ENCODE results near the gene FAXC. TPM values are rescaled to one million over a fixed set of nuclear protein-coding genes. Genes with fewer than 3 reads are reported as not detected.
"Not testable (repeated sequence)": the region's sequence is repeated elsewhere in the genome, so short reads cannot be mapped to it uniquely, and the experiment has no call there.

The FAXC gene
- total RNA-seq, 2 experiments from 2014 or later = not detected

DNA sequence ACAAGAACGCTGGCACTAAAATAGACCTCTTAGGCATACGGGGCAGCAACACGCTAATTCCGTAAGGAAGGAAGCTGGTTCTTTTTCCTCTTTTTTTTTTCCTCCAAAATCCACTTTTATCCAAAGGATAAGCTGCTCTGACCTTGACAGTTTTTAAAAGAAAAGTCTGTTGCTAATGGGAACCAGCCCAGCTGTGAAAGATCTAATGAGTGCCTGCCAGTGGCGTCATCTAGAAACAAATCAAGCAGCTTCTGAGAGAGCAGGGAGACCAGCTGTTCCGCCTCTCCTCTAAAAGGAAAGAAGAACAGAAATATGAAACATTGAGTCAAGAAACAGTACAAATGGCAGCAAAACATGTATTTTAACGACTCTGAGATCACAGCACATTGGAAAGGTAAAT, 78.6 kb downstream of the FAXC start:
- Mint-ChIP-seq H3K27me3 (peaks cover 5% of the 10 kb centered on the region), H3K36me3 (no peaks in the 10 kb centered on the region), H3K4me1 (ENCODE audit: low read depth) (no peaks in the 10 kb centered on the region), H3K27ac (no peak overlapping the region), H3K4me3 (no peak overlapping the region), H3K9me3 (peaks cover 3% of the 10 kb centered on the region)
- CTCF ChIA-PET = no interaction called here
- POLR2A ChIA-PET = no interaction called here
- no peak for DNase-seq
- intact Hi-C loops (cut with micrococcal nuclease) = no loop called here

DNA sequence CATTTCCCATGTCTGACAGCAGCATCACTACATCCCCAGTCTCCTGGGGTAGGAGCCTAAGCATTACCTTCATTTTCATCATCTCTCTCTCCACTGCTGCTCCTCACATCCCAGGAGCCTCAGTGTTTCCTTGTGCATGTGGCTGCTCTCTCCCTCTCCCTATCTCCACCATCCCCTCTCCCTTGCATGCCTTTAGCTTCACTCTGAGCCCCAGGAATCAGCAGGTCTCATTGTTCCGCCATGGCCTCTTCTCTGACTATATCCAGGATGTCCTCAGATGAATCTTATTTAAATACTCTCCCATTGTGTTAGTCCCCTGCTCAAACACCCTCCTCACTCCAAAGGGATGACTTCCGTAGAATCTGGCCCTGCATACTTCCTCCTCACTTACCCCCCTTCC, 79.4 kb downstream of the FAXC start:
- H3K9me3 Mint-ChIP-seq = peaks cover 3% of the 10 kb centered on the region
- H3K4me3 Mint-ChIP-seq = no peak overlapping the region
- DNase-seq = no peak
- POLR2A ChIA-PET = no interaction called here
- H3K4me1 Mint-ChIP-seq (ENCODE audit: low read depth) = no peaks in the 10 kb centered on the region
- H3K36me3 Mint-ChIP-seq = no peaks in the 10 kb centered on the region
- intact Hi-C loops (cut with micrococcal nuclease) = no loop called here
- H3K27ac Mint-ChIP-seq = no peak overlapping the region
- H3K27me3 Mint-ChIP-seq = peaks cover 3% of the 10 kb centered on the region
- CTCF ChIA-PET = no interaction called here

DNA sequence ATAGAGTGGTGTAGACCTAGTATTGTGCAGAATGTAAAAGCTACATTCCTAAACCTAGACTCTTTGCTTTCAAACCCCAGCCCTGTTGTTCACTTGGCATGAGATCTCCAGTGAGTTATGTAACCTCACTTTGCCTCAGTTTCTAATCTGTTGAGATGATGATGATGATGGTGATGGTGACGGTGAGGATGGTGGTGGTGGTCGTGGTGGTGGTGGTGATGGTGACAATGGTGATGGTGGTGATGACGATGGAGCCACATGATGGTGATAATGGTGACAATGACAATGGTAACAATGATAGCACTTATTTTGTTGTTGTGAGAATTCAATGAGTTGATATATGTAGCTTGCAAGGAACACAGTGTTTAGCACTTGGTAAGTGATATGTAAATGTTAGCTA, 80.3 kb downstream of the FAXC start:
- Mint-ChIP-seq H3K27ac (no peak overlapping the region), H3K27me3 (peaks cover 3% of the 10 kb centered on the region), H3K4me1 (ENCODE audit: low read depth) (no peaks in the 10 kb centered on the region), H3K36me3 (no peaks in the 10 kb centered on the region), H3K4me3 (no peak overlapping the region), H3K9me3 (peaks cover 3% of the 10 kb centered on the region)
- ChIA-PET CTCF (no interaction called here), POLR2A (no interaction called here)
- DNase-seq = no peak
- intact Hi-C loops (cut with micrococcal nuclease) = no loop called here

- H3K4me1 Mint-ChIP-seq (ENCODE audit: low read depth); H3K27ac Mint-ChIP-seq; POLR2A ChIA-PET; CTCF ChIA-PET; DNase-seq; H3K9me3 Mint-ChIP-seq; H3K36me3 Mint-ChIP-seq; intact Hi-C loops (cut with micrococcal nuclease); H3K4me3 Mint-ChIP-seq; H3K27me3 Mint-ChIP-seq: not testable (repeated sequence)
These were observed 82.5 kb downstream of the FAXC start for GRCh38 chr6:99266996-99267395.

GRCh38 chr6:99265447-99265846, 84.0 kb downstream of the FAXC start:
- intact Hi-C loops (cut with micrococcal nuclease) = not testable (repeated sequence)

DNA sequence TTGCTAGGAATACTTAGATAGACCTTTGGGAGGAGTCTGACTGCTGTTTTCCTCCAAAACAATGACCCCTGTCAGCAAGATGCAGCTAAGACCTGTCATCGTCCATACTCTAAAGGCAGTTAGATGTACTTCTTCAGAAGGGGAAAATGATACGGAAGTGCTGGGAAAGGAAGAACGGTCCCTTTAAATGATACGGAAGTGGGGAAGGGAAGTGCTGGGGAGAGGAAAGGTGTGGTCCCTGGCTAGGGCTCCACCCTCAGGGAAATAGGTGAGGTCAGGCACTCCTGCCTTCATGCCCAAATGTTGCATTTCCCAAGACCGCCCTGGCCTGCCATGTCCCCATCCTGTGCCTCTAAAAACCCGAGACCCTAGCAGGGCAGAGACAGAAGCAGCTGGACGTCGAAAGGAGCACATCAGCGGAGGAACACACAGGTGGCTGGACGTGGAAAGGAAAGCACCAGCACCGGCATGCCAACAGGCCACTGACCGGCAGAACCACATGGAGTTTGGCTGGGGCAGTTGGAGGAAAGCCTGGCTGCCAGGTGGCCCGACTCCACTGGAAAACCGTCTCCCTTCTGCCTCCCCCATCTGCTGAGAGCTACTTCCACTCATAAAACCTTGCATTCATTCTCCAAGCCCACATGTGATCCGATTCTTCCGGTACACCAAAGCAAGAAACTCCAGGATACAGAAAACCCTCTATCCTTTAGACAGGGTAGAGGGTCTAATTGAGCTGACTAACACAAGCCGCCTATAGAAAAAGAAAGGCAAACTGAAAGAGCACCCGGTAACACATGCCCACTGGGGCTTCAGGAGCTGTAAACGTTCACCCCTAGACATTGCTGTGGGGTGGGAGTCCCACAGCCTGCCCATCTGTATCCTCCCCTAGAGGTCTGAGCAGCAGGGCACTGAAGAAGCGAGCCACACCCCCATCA, 94.6 kb downstream of the FAXC start:
- intact Hi-C loops (cut with micrococcal nuclease) = no loop called here
- no peaks in the 10 kb centered on the region for H3K9me3 Mint-ChIP-seq
- peaks cover 4% of the 10 kb centered on the region for H3K27me3 Mint-ChIP-seq
- POLR2A ChIA-PET = no interaction called here
- no peak overlapping the region for H3K4me3 Mint-ChIP-seq
- no peak for DNase-seq
- H3K36me3 Mint-ChIP-seq = no peaks in the 10 kb centered on the region
- no peak overlapping the region for H3K27ac Mint-ChIP-seq
- CTCF ChIA-PET = no interaction called here
- H3K4me1 Mint-ChIP-seq (ENCODE audit: low read depth) = no peaks in the 10 kb centered on the region

More at GRCh38 chr6:99265447-99265846, 84.0 kb downstream of the FAXC start:
- POLR2A ChIA-PET; DNase-seq; H3K9me3 Mint-ChIP-seq; CTCF ChIA-PET; H3K36me3 Mint-ChIP-seq; H3K4me1 Mint-ChIP-seq (ENCODE audit: low read depth); H3K27ac Mint-ChIP-seq; H3K4me3 Mint-ChIP-seq; H3K27me3 Mint-ChIP-seq: not testable (repeated sequence)

- Mint-ChIP-seq H3K36me3 (no peaks in the 10 kb centered on the region), H3K4me3 (no peak overlapping the region), H3K27ac (no peak overlapping the region), H3K27me3 (peaks cover 4% of the 10 kb centered on the region), H3K9me3 (no peaks in the 10 kb centered on the region), H3K4me1 (ENCODE audit: low read depth) (no peaks in the 10 kb centered on the region)
- intact Hi-C loops (cut with micrococcal nuclease) = no loop called here
- no peak for DNase-seq
- CTCF ChIA-PET = no interaction called here
- POLR2A ChIA-PET = no interaction called here
These were observed 96.2 kb downstream of the FAXC start for GRCh38 chr6:99253271-99253670.

- POLR2A ChIA-PET = no interaction called here
- DNase-seq = no peak
- intact Hi-C loops (cut with micrococcal nuclease) = no loop called here
- H3K27ac Mint-ChIP-seq = no peak overlapping the region
- H3K36me3 Mint-ChIP-seq = no peaks in the 10 kb centered on the region
- H3K4me3 Mint-ChIP-seq = no peak overlapping the region
- no peaks in the 10 kb centered on the region for H3K4me1 Mint-ChIP-seq (ENCODE audit: low read depth)
- CTCF ChIA-PET = no interaction called here
- peaks cover 4% of the 10 kb centered on the region for H3K27me3 Mint-ChIP-seq
- H3K9me3 Mint-ChIP-seq = no peaks in the 10 kb centered on the region
These were observed 97.1 kb downstream of the FAXC start for GRCh38 chr6:99252421-99252820.

- intact Hi-C loops (cut with micrococcal nuclease) = no loop called here
- H3K9me3 Mint-ChIP-seq = no peaks in the 10 kb centered on the region
- no peak overlapping the region for H3K4me3 Mint-ChIP-seq
- H3K27ac Mint-ChIP-seq = no peak overlapping the region
- ChIA-PET POLR2A (no interaction called here), CTCF (no interaction called here)
- H3K4me1 Mint-ChIP-seq (ENCODE audit: low read depth) = no peaks in the 10 kb centered on the region
- H3K36me3 Mint-ChIP-seq = no peaks in the 10 kb centered on the region
- DNase-seq = no peak
- H3K27me3 Mint-ChIP-seq = peaks cover 4% of the 10 kb centered on the region
These were observed 99.0 kb downstream of the FAXC start for GRCh38 chr6:99250476-99250875.

- Mint-ChIP-seq H3K36me3 (no peaks in the 10 kb centered on the region), H3K4me1 (ENCODE audit: low read depth) (no peaks in the 10 kb centered on the region), H3K27me3 (peaks cover 6% of the 10 kb centered on the region), H3K27ac (no peak overlapping the region), H3K4me3 (no peak overlapping the region), H3K9me3 (no peaks in the 10 kb centered on the region)
- CTCF ChIA-PET = no interaction called here
- intact Hi-C loops (cut with micrococcal nuclease) = no loop called here
- POLR2A ChIA-PET = no interaction called here
- DNase-seq = no peak
These were observed 102.9 kb downstream of the FAXC start for GRCh38 chr6:99246602-99247001.

DNA sequence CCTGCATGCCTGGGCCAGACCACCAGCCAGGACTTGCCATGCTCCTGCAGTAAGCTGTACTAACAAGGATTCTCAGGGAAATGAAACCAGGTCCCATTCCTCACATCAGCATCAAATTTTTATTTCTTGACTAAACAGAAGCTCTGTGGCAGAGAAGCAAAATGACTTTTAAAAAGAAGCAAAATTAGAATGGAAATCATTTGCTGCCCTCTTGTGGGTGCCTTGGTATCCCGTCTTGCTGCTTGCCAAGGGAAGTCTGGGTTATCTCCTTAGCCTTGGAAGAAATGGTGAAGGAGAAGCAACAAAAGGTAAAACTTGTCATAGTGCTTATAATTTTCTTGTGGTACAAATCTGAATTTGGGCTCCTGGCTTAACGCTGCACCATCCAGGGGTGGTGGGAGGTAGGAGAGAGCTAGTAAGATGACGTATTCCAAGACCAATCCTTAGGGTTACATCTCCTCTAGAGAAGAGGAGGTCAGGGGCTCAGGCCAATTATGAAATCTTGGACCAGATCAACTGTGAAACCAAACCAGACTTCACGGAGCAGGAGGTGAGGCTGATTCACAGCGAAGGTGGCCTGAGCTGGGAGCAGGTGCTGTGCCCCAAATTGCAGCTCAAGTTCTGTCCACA, 107.5 kb downstream of the FAXC start:
- Mint-ChIP-seq H3K4me3 (no peak overlapping the region), H3K4me1 (ENCODE audit: low read depth) (no peaks in the 10 kb centered on the region), H3K36me3 (no peaks in the 10 kb centered on the region), H3K27me3 (peaks cover 6% of the 10 kb centered on the region), H3K27ac (no peak overlapping the region), H3K9me3 (no peaks in the 10 kb centered on the region)
- CTCF ChIA-PET = interaction anchor here (0.5 to 3.1 kb wide), 6 partner anchors 11 to 93 kb away, joined by 3 to 24 read pairs (median 3); no protein-coding TSS in a partner anchor
- intact Hi-C loops (cut with micrococcal nuclease) = no loop called here
- DNase-seq = no peak
- POLR2A ChIA-PET = no interaction called here

DNA sequence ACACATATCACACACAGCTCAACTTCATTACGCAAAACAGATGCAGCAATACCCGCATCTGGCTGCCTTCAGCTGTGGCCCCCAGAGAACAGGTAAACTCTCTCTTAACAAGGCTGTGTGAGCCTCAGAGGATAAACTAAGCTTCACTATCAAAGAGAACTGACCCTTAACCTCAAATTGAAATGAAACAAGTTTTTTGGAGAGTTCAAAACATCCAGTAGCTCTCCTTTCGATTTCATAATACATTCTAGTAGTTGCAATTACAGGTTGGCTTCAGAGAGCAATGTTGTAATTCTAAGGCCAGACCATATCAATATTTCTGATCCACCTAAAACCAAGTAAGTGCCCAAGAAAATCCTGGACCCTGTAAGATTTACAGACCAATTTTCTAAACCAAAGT, 113.5 kb downstream of the FAXC start:
- Mint-ChIP-seq H3K9me3 (no peaks in the 10 kb centered on the region), H3K4me3 (no peak overlapping the region), H3K36me3 (no peaks in the 10 kb centered on the region), H3K27ac (no peak overlapping the region), H3K27me3 (peaks cover 10% of the 10 kb centered on the region), H3K4me1 (ENCODE audit: low read depth) (no peaks in the 10 kb centered on the region)
- CTCF ChIA-PET = interaction anchor here (0.8 to 1.3 kb wide), 2 partner anchors 10 to 116 kb away, joined by 3 read pairs; no protein-coding TSS in a partner anchor
- no peak for DNase-seq
- POLR2A ChIA-PET = no interaction called here
- intact Hi-C loops (cut with micrococcal nuclease) = no loop called here

- Mint-ChIP-seq H3K27me3 (peaks cover 11% of the 10 kb centered on the region), H3K9me3 (peaks cover 2% of the 10 kb centered on the region), H3K36me3 (no peaks in the 10 kb centered on the region), H3K4me1 (ENCODE audit: low read depth) (no peaks in the 10 kb centered on the region), H3K4me3 (no peak overlapping the region), H3K27ac (no peak overlapping the region)
- CTCF ChIA-PET = no interaction called here
- POLR2A ChIA-PET = no interaction called here
- DNase-seq = no peak
- intact Hi-C loops (cut with micrococcal nuclease) = no loop called here
These were observed 116.3 kb downstream of the FAXC start for GRCh38 chr6:99233219-99233618.

Measured in activated CD4-positive, alpha-beta memory T cell treated with anti-CD3 and anti-CD28 coated beads for 36 hours (primary cell).